Non-pigmented ciliary epithelial cell (primary cell): ENCODE results near the gene GK.
A peak's percentile ranks its signal among the peaks of the same experiment; 100 is the strongest.
"Not testable (repeated sequence)": the region's sequence is repeated elsewhere in the genome, so short reads cannot be mapped to it uniquely, and the experiment has no call there.

ENCODE experiments used
- DNase-seq: peaks from one replicate; pipeline ENCODE4 v3.0.0-alpha.2; 2010; ENCODE audit warnings: low read depth

The GK gene

GRCh38 chrX:30653415-30654131, at the start of gene GK:
TSS of gene GK (plus strand) at chrX:30653423. CDS start at chrX:30653538, 115 bp downstream.
- DNase-seq: no peak

GRCh38 chrX:30607155-30607554, 46.1 kb upstream of the GK start:
- no peak for DNase-seq

- no peak for DNase-seq
Measured at GRCh38 chrX:30610026-30610425, 43.2 kb upstream of the GK start.

GRCh38 chrX:30612250-30612655, 41.0 kb upstream of the GK start:
- DNase-seq: no peak

GRCh38 chrX:30613721-30614120, 39.5 kb upstream of the GK start:
- no peak for DNase-seq

- DNase-seq: no peak
Measured at GRCh38 chrX:30615229-30615628, 38.0 kb upstream of the GK start.

GRCh38 chrX:30618160-30618765, 35.0 kb upstream of the GK start:
- DNase-seq: no peak

- no peak for DNase-seq
Measured at GRCh38 chrX:30620125-30620524, 33.1 kb upstream of the GK start.

GRCh38 chrX:30620980-30621618, 32.1 kb upstream of the GK start:
- peak; percentile 74 for DNase-seq

- DNase-seq: no peak
Measured at GRCh38 chrX:30622361-30622760, 30.9 kb upstream of the GK start.

GRCh38 chrX:30626402-30626801, 26.8 kb upstream of the GK start:
- no peak for DNase-seq

GRCh38 chrX:30627818-30628652, 25.2 kb upstream of the GK start:
- no peak for DNase-seq

GRCh38 chrX:30634070-30634469, 19.2 kb upstream of the GK start:
- DNase-seq: not testable (repeated sequence)

GRCh38 chrX:30635630-30636029, 17.6 kb upstream of the GK start:
- DNase-seq: no peak

GRCh38 chrX:30637874-30638815, 15.1 kb upstream of the GK start:
- DNase-seq: no peak

GRCh38 chrX:30639702-30640101, 13.5 kb upstream of the GK start:
- not testable (repeated sequence) for DNase-seq

- no peak for DNase-seq
Measured at GRCh38 chrX:30642642-30643041, 10.6 kb upstream of the GK start.

- peak; percentile 40 for DNase-seq
Measured at GRCh38 chrX:30643313-30643821, 9.9 kb upstream of the GK start.

GRCh38 chrX:30649859-30650258, 3.4 kb upstream of the GK start:
- no peak for DNase-seq

- DNase-seq: peak; percentile 32
Measured at GRCh38 chrX:30652527-30653414, 452 bp upstream of the GK start.
